Stomach (tissue), 19 donors: ENCODE results near the gene NOMO2. TPM values are rescaled to one million over a fixed set of nuclear protein-coding genes. Genes with fewer than 3 reads are reported as not detected.
"Not testable (repeated sequence)": the region's sequence is repeated elsewhere in the genome, so short reads cannot be mapped to it uniquely, and the experiment has no call there.

Experiments
- DNase-seq, 2 donors: peaks; one replicate each; pipeline versions ENCODE4 v3.0.0 to v3.0.0-alpha.2; 2013 to 2019
- H3K27ac ChIP-seq, 5 donors: fragments of 200-600 bp in 4 of 5; sonication (generic) in 4 of 5; one replicate each; pipeline ENCODE4 v1.5.1; 2013 to 2019; ENCODE audit warnings: mild to moderate bottlenecking in 1 of 5, moderate library complexity in 1 of 5
- H3K27me3 ChIP-seq, 3 donors: fragments of 200-600 bp; sonication (generic); one replicate each; pipeline ENCODE4 v1.5.1; 2017 to 2019; ENCODE audit warnings: mixed run types in 1 of 3
- H3K36me3 ChIP-seq, 4 donors: fragments of 200-600 bp; sonication (generic); 1 replicate in 3 of 4; 2 replicates in 1 of 4; pipeline ENCODE4 v1.5.1; 2016 to 2019
- H3K4me1 ChIP-seq, 4 donors: fragments of 200-600 bp; sonication (generic); one replicate each; pipeline ENCODE4 v1.5.1; 2016 to 2019
- H3K4me3 ChIP-seq, 4 donors: fragments of 200-600 bp; sonication (generic) in 3 of 4; one replicate each; pipeline ENCODE4 v1.5.1; 2016 to 2019; ENCODE audit warnings: mild to moderate bottlenecking in 1 of 4
- H3K9me3 ChIP-seq, 4 donors: fragments of 200-600 bp; sonication (generic); one replicate each; pipeline ENCODE4 v1.5.1; 2016 to 2019
- CTCF ChIP-seq, 7 experiments: fragments of 450-650 bp in 4 of 7; fragments of 200-600 bp in 3 of 7; sonication (generic) in 3 of 7; IDR thresholded peaks; one replicate each; pipeline ENCODE4 v1.5.1; 2016 to 2019; ENCODE audit warnings: antibody characterized with exemption in 7 of 7, control low read depth in 2 of 7, mild to moderate bottlenecking in 1 of 7
- WGBS, 5 donors: extraction: QIAGEN DNeasy Blood & Tissue Kit in 3 of 5; methylation state at CpG; one replicate each; pipeline versions ENCODE4 v1.1.5 to v1.1.7; 2013 to 2018; 5-methylcytosine and 5-hydroxymethylcytosine counted together
- intact Hi-C: fragments of 100-400 bp; cut with DNase I; formaldehyde crosslinking; loops from one replicate; pipeline ENCODE4 v1.15.1; 2023; ENCODE audit warnings: low total_unique reads
- long read RNA-seq, 10 donors: transcript quantifications; one replicate each; lab custom pipeline, GENCODE V29; 2026
- polyA plus RNA-seq, 3 donors: library from polyadenylated mRNA; stranded (reverse); fragments of 200-250 nt; gene quantifications; one replicate each; pipeline ENCODE4 v1.2.3, GENCODE V29; 2013
- total RNA-seq, 5 donors: library from RNA; depleted of rRNA; stranded (reverse); fragments of >200 nt; gene quantifications; one replicate each; pipeline versions ENCODE4 v1.1.0 to v1.2.3, GENCODE V29; 2014 to 2016
- donor health status: healthy with polysubstance abuse.
- donor health status: Bipolar disorder and iron deficiency.
- donor health status: healthy.

Gene NOMO2
- total RNA-seq (10 to 100 TPM; 21.0 to 57.1 (median 50.5) TPM), polyA plus RNA-seq (10 to 100 TPM; 20.3 to 59.5 (median 52.4) TPM)
- long read RNA-seq, donor 1, full-length matches to known transcripts, result 1 of 1 reads
- long read RNA-seq, donor 1, partial matches to known transcripts, result 0 of 1 reads
- long read RNA-seq, donor 1, other reads (novel, unspliced or antisense), result 0 of 1 reads
- long read RNA-seq, donor 2, result 0 reads
- long read RNA-seq, donor 3, full-length matches to known transcripts, result 1 of 1 reads
- long read RNA-seq, donor 3, partial matches to known transcripts, result 0 of 1 reads
- long read RNA-seq, donor 3, other reads (novel, unspliced or antisense), result 0 of 1 reads
- long read RNA-seq, donor 4, result 0 reads
- long read RNA-seq, donor 5, full-length matches to known transcripts, result 4 of 4 reads
- long read RNA-seq, donor 5, partial matches to known transcripts, result 0 of 4 reads
- long read RNA-seq, donor 5, other reads (novel, unspliced or antisense), result 0 of 4 reads
- long read RNA-seq, donor 6, full-length matches to known transcripts, result 9 of 9 reads
- long read RNA-seq, donor 6, partial matches to known transcripts, result 0 of 9 reads
- long read RNA-seq, donor 6, other reads (novel, unspliced or antisense), result 0 of 9 reads
- long read RNA-seq, donor 7, full-length matches to known transcripts, result 3 of 3 reads
- long read RNA-seq, donor 7, partial matches to known transcripts, result 0 of 3 reads
- long read RNA-seq, donor 7, other reads (novel, unspliced or antisense), result 0 of 3 reads
- long read RNA-seq, donor 8, full-length matches to known transcripts, result 3 of 3 reads
- long read RNA-seq, donor 8, partial matches to known transcripts, result 0 of 3 reads
- long read RNA-seq, donor 8, other reads (novel, unspliced or antisense), result 0 of 3 reads
- long read RNA-seq, donor 9, full-length matches to known transcripts, result 2 of 7 reads
- long read RNA-seq, donor 9, partial matches to known transcripts, result 5 of 7 reads
- long read RNA-seq, donor 9, other reads (novel, unspliced or antisense), result 0 of 7 reads
- long read RNA-seq, donor 10, full-length matches to known transcripts, result 4 of 4 reads
- long read RNA-seq, donor 10, partial matches to known transcripts, result 0 of 4 reads
- long read RNA-seq, donor 10, other reads (novel, unspliced or antisense), result 0 of 4 reads

GRCh38 chr16:18561727-18562314 lies at the start of gene NOMO2:
TSS of gene NOMO2 (minus strand) at chr16:18562097. CDS start at chr16:18562040, 57 bp downstream.
- H3K4me3 ChIP-seq, result peak within 1 kb of the TSS; percentile 54 to 68 (median 58)
- peak in 1 of 7 experiments; percentile 16 for TF ChIP-seq CTCF (IDR thresholded peaks at IDR 0.05)
- 0 to 2% (median 1%) methylated on average over 12 to 50 of the region's 66 CpGs; no CpG with 5 or more reads in 1 of the 5 donors for WGBS, 5 donors

GRCh38 chr16:18610147-18610803 lies 48.4 kb upstream of the NOMO2 start:
- H3K27ac ChIP-seq, intact Hi-C loops, DNase-seq, H3K4me1 ChIP-seq, H3K4me3 ChIP-seq, H3K36me3 ChIP-seq, H3K27me3 ChIP-seq, H3K9me3 ChIP-seq: not testable (repeated sequence)
- 69 to 86% (median 79%) methylated on average over 2 to 3 of the region's 4 CpGs for whole genome bisulfite sequencing, 5 donors

More at GRCh38 chr16:18561727-18562314, at the start of gene NOMO2:
- H3K27me3 ChIP-seq, H3K36me3 ChIP-seq, intact Hi-C loops, H3K9me3 ChIP-seq, H3K4me1 ChIP-seq: not testable (repeated sequence)
- peak in 1 of 2 donors; percentile 94 for DNase-seq
- peak within 1 kb of the TSS; percentile 20 to 85 (median 77) for H3K27ac ChIP-seq

GRCh38 chr16:18608271-18608670 lies 46.4 kb upstream of the NOMO2 start:
- H3K27ac ChIP-seq, H3K4me1 ChIP-seq, H3K9me3 ChIP-seq, H3K27me3 ChIP-seq, intact Hi-C loops, H3K4me3 ChIP-seq, DNase-seq, H3K36me3 ChIP-seq: not testable (repeated sequence)
- WGBS, 5 donors, result 81 to 90% (median 85%) methylated on average over 5 to 6 of the region's 6 CpGs

DNA sequence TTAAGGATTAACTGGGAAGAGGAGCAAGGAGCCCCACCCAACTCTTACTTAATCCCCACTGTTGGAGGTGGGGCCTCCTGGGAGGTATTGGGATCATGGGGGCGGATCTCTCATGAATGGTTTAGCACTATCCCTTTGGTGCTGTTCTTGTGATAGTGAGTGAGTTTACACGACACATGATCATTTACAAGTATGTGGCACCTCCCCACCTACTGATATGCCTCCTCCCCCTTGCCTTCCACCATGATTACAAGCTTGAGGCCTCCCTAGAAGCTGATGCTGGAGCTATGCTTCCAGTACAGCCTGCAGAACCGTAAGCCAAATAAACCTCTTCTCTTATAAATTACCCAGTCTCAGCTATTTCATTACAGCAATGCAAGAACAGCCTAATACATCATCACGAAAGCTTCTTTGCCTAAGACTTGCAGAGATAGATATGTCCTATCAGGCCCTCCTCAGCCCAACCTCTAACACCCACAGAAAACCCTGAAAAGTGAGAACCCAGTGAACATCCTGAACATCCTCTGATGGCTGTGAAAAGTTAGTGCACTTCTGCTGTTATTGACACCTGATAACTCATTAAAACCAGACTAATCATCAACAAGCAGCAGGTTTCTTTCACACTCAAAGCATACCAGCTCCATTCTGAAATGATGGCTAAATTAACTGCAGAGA lies 41.8 kb upstream of the NOMO2 start:
- H3K4me1 ChIP-seq, H3K4me3 ChIP-seq, H3K9me3 ChIP-seq, DNase-seq, H3K27ac ChIP-seq, H3K27me3 ChIP-seq, intact Hi-C loops, H3K36me3 ChIP-seq: not testable (repeated sequence)
- 57% methylated on average over 1 of the region's 4 CpGs; no CpG with 5 or more reads in 4 of the 5 donors for WGBS, 5 donors

GRCh38 chr16:18598582-18598981 lies 36.7 kb upstream of the NOMO2 start:
- intact Hi-C loops, H3K36me3 ChIP-seq, H3K4me1 ChIP-seq, H3K27me3 ChIP-seq, H3K4me3 ChIP-seq, DNase-seq, H3K9me3 ChIP-seq, H3K27ac ChIP-seq: not testable (repeated sequence)
- 90 to 96% (median 92%) methylated on average over 1 of the region's 1 CpG for WGBS, 5 donors

- H3K4me3 ChIP-seq, DNase-seq, H3K27ac ChIP-seq, H3K4me1 ChIP-seq, H3K27me3 ChIP-seq, intact Hi-C loops, H3K36me3 ChIP-seq, H3K9me3 ChIP-seq: not testable (repeated sequence)
- 55 to 73% (median 63%) methylated on average over 2 of the region's 2 CpGs for WGBS, 5 donors
These were observed 35.8 kb upstream of the NOMO2 start for GRCh38 chr16:18597734-18598133.

- 42 to 72% (median 66%) methylated on average over 4 of the region's 4 CpGs for WGBS, 5 donors
- H3K36me3 ChIP-seq, H3K9me3 ChIP-seq, H3K4me3 ChIP-seq, H3K27ac ChIP-seq, DNase-seq, H3K4me1 ChIP-seq, H3K27me3 ChIP-seq, intact Hi-C loops: not testable (repeated sequence)
These were observed 35.4 kb upstream of the NOMO2 start for GRCh38 chr16:18597319-18597718.

- intact Hi-C loops, H3K27ac ChIP-seq, H3K27me3 ChIP-seq, H3K4me1 ChIP-seq, H3K36me3 ChIP-seq, H3K4me3 ChIP-seq, H3K9me3 ChIP-seq: not testable (repeated sequence)
- WGBS, 5 donors, result 91 to 93% (median 91%) methylated on average over 10 to 11 of the region's 11 CpGs
- peak in 1 of 2 donors; percentile 0 for DNase-seq
These were observed 33.9 kb upstream of the NOMO2 start for GRCh38 chr16:18595796-18596195.

DNA sequence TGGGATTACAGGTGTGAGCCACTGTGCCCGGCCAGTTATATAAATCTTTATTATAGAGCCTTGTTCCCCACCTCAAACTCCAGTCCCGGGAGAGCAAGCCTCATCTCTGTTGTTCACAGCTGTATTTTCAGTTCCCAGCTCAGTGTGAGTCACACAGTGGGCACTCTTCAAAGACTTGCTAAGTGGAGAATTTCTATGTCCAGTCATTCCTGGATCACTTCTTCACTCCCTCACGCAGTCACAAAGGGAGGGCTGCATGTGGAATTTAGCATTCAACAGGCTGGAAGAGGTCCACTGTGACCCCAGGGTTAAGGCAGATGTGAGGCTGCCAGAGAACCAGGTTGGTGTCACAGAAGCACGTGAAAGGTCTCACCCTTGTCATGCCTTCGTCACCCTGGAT lies 33.0 kb upstream of the NOMO2 start:
- DNase-seq, result peak in 1 of 2 donors; percentile 0
- H3K4me3 ChIP-seq, H3K4me1 ChIP-seq, H3K27me3 ChIP-seq, intact Hi-C loops, H3K27ac ChIP-seq, H3K36me3 ChIP-seq, H3K9me3 ChIP-seq: not testable (repeated sequence)
- WGBS, 5 donors, result 75 to 88% (median 78%) methylated on average over 5 of the region's 5 CpGs
